H9 (cell line): ENCODE data around the gene MACROD1. TPM values are rescaled to one million over a fixed set of nuclear protein-coding genes. Genes with fewer than 3 reads are reported as not detected.

Experiments used
- DNase-seq: peaks from one replicate; pipeline ENCODE4 v3.0.0-alpha.2; 2017
- H2AFZ ChIP-seq: one replicate; pipeline ENCODE4 v1.6.1; 2013; ENCODE audit warnings: mild to moderate bottlenecking, low read length, control low read depth, moderate library complexity
- H2AK5ac ChIP-seq: 2 replicates; pipeline ENCODE4 v1.6.1; 2013; ENCODE audit warnings: low read length, control low read depth, mixed read lengths; ENCODE audit not compliant: insufficient read length
- H2BK120ac ChIP-seq: one replicate; pipeline ENCODE4 v1.6.1; 2013; ENCODE audit warnings: low read depth, mild to moderate bottlenecking, low read length, control low read depth, inconsistent platforms; ENCODE audit not compliant: poor library complexity, severe bottlenecking
- H2BK12ac ChIP-seq: 2 replicates; pipeline ENCODE4 v1.6.1; 2013; ENCODE audit warnings: low read length, control low read depth, mixed read lengths, low read depth; ENCODE audit not compliant: insufficient read length
- H2BK15ac ChIP-seq: 2 replicates; pipeline ENCODE4 v1.6.1; 2013; ENCODE audit warnings: low read depth, low read length, control low read depth
- H2BK20ac ChIP-seq: one replicate; pipeline ENCODE4 v1.6.1; 2013; ENCODE audit warnings: low read depth, mild to moderate bottlenecking, low read length, control low read depth, inconsistent platforms; ENCODE audit not compliant: poor library complexity, severe bottlenecking
- H2BK5ac ChIP-seq: 2 replicates; pipeline ENCODE4 v1.6.1; 2013; ENCODE audit warnings: low read length, control low read depth, mixed read lengths; ENCODE audit not compliant: insufficient read length
- H3K14ac ChIP-seq: 2 replicates; pipeline ENCODE4 v1.6.1; 2013; ENCODE audit warnings: low read length, control low read depth; ENCODE audit not compliant: insufficient read depth
- H3K18ac ChIP-seq: 2 replicates; pipeline ENCODE4 v1.6.1; 2013; ENCODE audit warnings: low read depth, mild to moderate bottlenecking, mixed read lengths, low read length, control low read depth; ENCODE audit not compliant: insufficient read length
- H3K23ac ChIP-seq: 2 replicates; pipeline ENCODE4 v1.6.1; 2013; ENCODE audit warnings: low read length, control low read depth, mixed read lengths, low read depth; ENCODE audit not compliant: insufficient read length
- H3K23me2 ChIP-seq: 2 replicates; pipeline ENCODE4 v1.6.1; 2013; ENCODE audit warnings: low read depth, mild to moderate bottlenecking, mixed read lengths, low read length, control low read depth; ENCODE audit not compliant: insufficient read length, poor library complexity, severe bottlenecking
- H3K27ac ChIP-seq: 2 replicates; pipeline ENCODE4 v1.5.1; 2013; ENCODE audit warnings: low read length, control low read depth, mixed read lengths, low read depth; ENCODE audit not compliant: insufficient read length
- H3K27me3 ChIP-seq: 2 replicates; pipeline ENCODE4 v1.6.1; 2013; ENCODE audit warnings: low read length, control low read depth, inconsistent platforms; ENCODE audit not compliant: insufficient read depth
- H3K4ac ChIP-seq: 2 replicates; pipeline ENCODE4 v1.6.1; 2013; ENCODE audit warnings: low read depth, mild to moderate bottlenecking, control low read depth, inconsistent platforms, low read length, moderate library complexity
- H3K4me1 ChIP-seq: 2 replicates; pipeline ENCODE4 v1.6.1; 2013; ENCODE audit warnings: low read length, control low read depth, inconsistent platforms; ENCODE audit not compliant: insufficient read depth
- H3K4me2 ChIP-seq: 2 replicates; pipeline ENCODE4 v1.6.1; 2013; ENCODE audit warnings: low read length, control low read depth, mixed read lengths; ENCODE audit not compliant: insufficient read length, insufficient read depth
- H3K56ac ChIP-seq: 2 replicates; pipeline ENCODE4 v1.6.1; 2013; ENCODE audit warnings: low read depth, mild to moderate bottlenecking, mixed read lengths, low read length, control low read depth; ENCODE audit not compliant: insufficient read length
- H3K79me1 ChIP-seq: 2 replicates; pipeline ENCODE4 v1.6.1; 2013; ENCODE audit warnings: low read depth, mild to moderate bottlenecking, moderate library complexity, low read length, control low read depth, inconsistent platforms; ENCODE audit not compliant: insufficient read depth, poor library complexity, severe bottlenecking
- H3K79me2 ChIP-seq: 2 replicates; pipeline ENCODE4 v1.6.1; 2013; ENCODE audit warnings: low read length, control low read depth, inconsistent platforms; ENCODE audit not compliant: insufficient read depth
- H3K9ac ChIP-seq: 2 replicates; pipeline ENCODE4 v1.6.1; 2013; ENCODE audit warnings: low read length, control low read depth, mixed read lengths; ENCODE audit not compliant: insufficient read length; ENCODE audit errors: extremely low read depth
- H3K9me3 ChIP-seq: one replicate; pipeline ENCODE4 v1.6.1; 2013; ENCODE audit warnings: low read depth, low read length, inconsistent platforms; ENCODE audit not compliant: control insufficient read depth
- H3T11ph ChIP-seq: one replicate; pipeline ENCODE4 v1.6.1; 2013; ENCODE audit warnings: mild to moderate bottlenecking, low read length, control low read depth, inconsistent platforms
- H4K20me1 ChIP-seq: one replicate; pipeline ENCODE4 v1.6.1; 2013; ENCODE audit not compliant: control insufficient read depth, insufficient read length, insufficient read depth
- H4K5ac ChIP-seq: 2 replicates; pipeline ENCODE4 v1.6.1; 2013; ENCODE audit warnings: low read depth, mild to moderate bottlenecking, mixed read lengths, low read length, control low read depth; ENCODE audit not compliant: insufficient read length
- H4K8ac ChIP-seq: replicated peaks from 2 replicates; pipeline ENCODE4 v1.6.1; 2013; ENCODE audit warnings: low read length, control low read depth, mixed read lengths, low read depth; ENCODE audit not compliant: insufficient read length
- H4K91ac ChIP-seq: 2 replicates; pipeline ENCODE4 v1.6.1; 2013; ENCODE audit warnings: low read depth, mild to moderate bottlenecking, moderate library complexity, mixed read lengths, low read length, control low read depth; ENCODE audit not compliant: insufficient read length
- H3K27ac Mint-ChIP-seq, 3 experiments: 2 replicates in 2 of 3; 3 replicates in 1 of 3; pipeline ENCODE4 v1.8.0; 2020 to 2021; ENCODE audit warnings: mixed read lengths in 3 of 3, mild to moderate bottlenecking in 1 of 3, moderate library complexity in 1 of 3
- H3K27me3 Mint-ChIP-seq: 2 replicates; pipeline ENCODE4 v1.8.0; 2021; ENCODE audit warnings: low read depth, mild to moderate bottlenecking, moderate library complexity, mixed read lengths
- H3K36me3 Mint-ChIP-seq, 3 experiments: 2 replicates in 2 of 3; 3 replicates in 1 of 3; pipeline ENCODE4 v1.8.0; 2020 to 2021; ENCODE audit warnings: low read depth in 3 of 3, mixed read lengths in 3 of 3; ENCODE audit not compliant: insufficient read depth in 1 of 3
- H3K4me1 Mint-ChIP-seq, 2 experiments: 2 replicates each; pipeline ENCODE4 v1.8.0; 2020; ENCODE audit warnings: mixed read lengths in 2 of 2
- H3K4me3 Mint-ChIP-seq, 2 experiments: 2 replicates in 1 of 2; 3 replicates in 1 of 2; pipeline ENCODE4 v1.8.0; 2020 to 2021; ENCODE audit warnings: mild to moderate bottlenecking in 2 of 2, mixed read lengths in 2 of 2, moderate library complexity in 1 of 2
- H3K9me3 Mint-ChIP-seq, 2 experiments: 2 replicates in 1 of 2; 3 replicates in 1 of 2; pipeline ENCODE4 v1.8.0; 2020; ENCODE audit warnings: mild to moderate bottlenecking in 2 of 2, mixed read lengths in 2 of 2, moderate library complexity in 1 of 2
- CTCF ChIP-seq: fragments of 200-600 bp; sonication (generic); conservative IDR thresholded peaks from 3 replicates; pipeline ENCODE4 v1.8.0; 2021; ENCODE audit warnings: antibody characterized with exemption, mild to moderate bottlenecking
- WGBS: extraction: QIAGEN DNeasy Blood & Tissue Kit; methylation state at CpG from one replicate; pipeline ENCODE4 v1.1.7; 2013; ENCODE audit warnings: missing lambda C conversion rate, low lambda C conversion rate, mixed read lengths; ENCODE audit not compliant: insufficient read length; ENCODE audit errors: extremely low coverage; 5-methylcytosine and 5-hydroxymethylcytosine counted together
- total RNA-seq: library from RNA; stranded (reverse); gene quantifications from 2 replicates; pipeline ENCODE4 v1.2.1, GENCODE V29; 2021

MACROD1 gene
- total RNA-seq, 1 experiment from 2014 or later, result 21.2 TPM

DNA sequence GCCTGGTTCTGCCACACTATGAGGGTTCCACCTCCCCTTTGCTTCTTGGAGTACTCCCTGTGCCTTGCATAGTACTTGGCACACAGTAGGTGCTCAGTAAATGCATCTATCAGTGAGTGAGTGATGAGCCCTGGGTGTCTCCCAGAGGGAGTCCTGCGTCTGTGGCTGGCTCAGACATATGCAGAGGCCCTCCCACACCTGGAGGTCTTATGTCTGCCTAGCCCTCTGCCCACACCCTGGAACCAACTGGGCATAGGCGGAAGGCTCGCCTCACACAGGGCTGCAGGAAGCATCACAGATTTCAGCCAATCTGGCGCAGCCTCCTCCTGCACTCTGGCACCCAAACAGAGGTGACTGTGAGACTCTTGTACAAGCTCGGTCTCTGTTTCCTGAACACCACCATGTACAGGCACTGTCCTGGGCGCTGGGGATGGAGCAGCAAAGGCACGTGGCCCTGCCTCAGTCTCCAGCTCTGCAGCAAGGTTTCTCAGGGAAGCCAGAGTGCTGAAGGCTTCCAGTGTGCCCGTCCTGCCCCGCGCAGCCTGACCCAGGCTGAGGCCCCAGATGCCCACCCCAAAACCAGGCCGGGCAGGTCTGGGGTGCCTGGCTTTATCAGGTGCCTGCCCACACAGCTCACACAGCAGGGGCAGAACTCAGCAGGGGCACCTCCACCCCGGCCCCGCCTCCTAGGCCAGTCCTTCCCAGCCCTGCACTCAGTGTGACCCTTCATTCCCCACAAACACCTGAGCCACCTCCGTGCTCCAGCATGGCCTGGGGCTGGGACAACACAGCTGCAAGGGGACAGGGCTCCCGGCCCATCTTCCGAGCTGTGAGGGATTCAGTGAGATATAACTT, 103.5 kb downstream of the MACROD1 start:
- no peaks in the 10 kb centered on the region for H3K79me2 ChIP-seq
- H4K5ac ChIP-seq, result no peak overlapping the region
- Mint-ChIP-seq H3K27me3 (peaks cover 87% of the 10 kb centered on the region), H3K36me3 (no peaks in the 10 kb centered on the region), H3K9me3 (no peaks in the 10 kb centered on the region), H3K4me1 (peaks cover 5 to 19% of the 10 kb centered on the region in 2 experiments; a peak in 3 of 4 replicates), H3K27ac (no peak overlapping the region), H3K4me3 (peak overlapping the region in 1 of 2 experiments; percentile 57; a peak in 2 of 5 replicates)
- H2BK20ac ChIP-seq, result no peak overlapping the region
- H3T11ph ChIP-seq, result no peak overlapping the region
- no CpG with 5 or more reads among the region's 16 CpGs for WGBS
- peaks cover 15% of the 10 kb centered on the region; the same call in 1 of the 2 replicates for H3K27me3 ChIP-seq
- H3K18ac ChIP-seq, result no peak overlapping the region
- H3K4ac ChIP-seq, result no peak overlapping the region
- no peak overlapping the region for H2AFZ ChIP-seq
- no peak overlapping the region for H2BK12ac ChIP-seq
- H3K56ac ChIP-seq, result no peak overlapping the region
- H4K91ac ChIP-seq, result no peak overlapping the region
- H2BK15ac ChIP-seq, result no peak overlapping the region
- TF ChIP-seq CTCF, result no peak
- H3K14ac ChIP-seq, result no peak overlapping the region
- H3K27ac ChIP-seq, result no peak overlapping the region
- H2BK5ac ChIP-seq, result no peak overlapping the region
- no peak for DNase-seq
- H3K4me2 ChIP-seq, result no peak overlapping the region
- no peak overlapping the region for H4K8ac ChIP-seq
- H4K20me1 ChIP-seq, result no peaks in the 10 kb centered on the region
- H2AK5ac ChIP-seq, result no peak overlapping the region
- peaks cover 10% of the 10 kb centered on the region for H3K23me2 ChIP-seq
- no peak overlapping the region for H2BK120ac ChIP-seq
- no peaks in the 10 kb centered on the region for H3K79me1 ChIP-seq
- H3K4me1 ChIP-seq, result no peaks in the 10 kb centered on the region
- H3K23ac ChIP-seq, result no peak overlapping the region
- H3K9me3 ChIP-seq, result no peaks in the 10 kb centered on the region
- H3K9ac ChIP-seq, result no peak overlapping the region
